ENCODE data around the gene ZNF462.

DNA sequence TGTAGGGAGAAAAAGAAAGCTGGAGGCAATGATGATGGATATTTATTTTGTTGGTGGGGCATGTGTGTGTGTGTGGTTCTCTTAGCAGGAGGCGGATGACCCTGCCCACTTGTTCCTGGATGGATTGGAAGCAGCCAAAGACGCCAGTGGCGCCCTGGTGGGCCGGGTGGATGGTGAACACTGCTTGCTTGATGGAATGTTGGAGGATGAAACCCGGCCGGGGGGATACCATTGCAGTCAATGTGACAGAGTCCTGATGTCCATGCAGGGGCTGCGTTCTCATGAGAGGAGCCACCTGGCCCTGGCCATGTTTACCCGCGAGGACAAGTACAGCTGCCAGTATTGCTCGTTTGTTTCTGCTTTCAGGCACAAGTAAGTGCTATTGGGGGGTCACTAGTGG, 69.2 kb downstream of the ZNF462 start:
- TF ChIP-seq CTCF (IDR thresholded peaks at IDR 0.05) (no peak), EP300 (IDR thresholded peaks at IDR 0.05) (no peak), POLR2A (IDR thresholded peaks at IDR 0.05; ENCODE audit: low read depth) (no peak)

Data from esophagus muscularis mucosa (tissue), 4 donors.